Measurements from ENCODE around the gene IDUA.

The IDUA gene

GRCh38 chr4:1013225-1014073 lies 26.6 kb downstream of the IDUA start:
- FAIRE-seq (no peak), DNase-seq (ENCODE audit: insufficient read length, low spot score) (no peak)
- TF ChIP-seq CTCF (IDR thresholded peaks at IDR 0.05; ENCODE audit: insufficient read depth, missing control alignments) = no peak

- FAIRE-seq (no peak), DNase-seq (ENCODE audit: insufficient read length, low spot score) (no peak)
- TF ChIP-seq CTCF (IDR thresholded peaks at IDR 0.05; ENCODE audit: insufficient read depth, missing control alignments) = no peak
These were observed 27.7 kb downstream of the IDUA start for GRCh38 chr4:1014291-1015167.

- no peak for TF ChIP-seq CTCF (IDR thresholded peaks at IDR 0.05; ENCODE audit: insufficient read depth, missing control alignments)
- DNase-seq (ENCODE audit: insufficient read length, low spot score) (no peak), FAIRE-seq (no peak)
These were observed 28.3 kb downstream of the IDUA start for GRCh38 chr4:1015179-1015578.

GRCh38 chr4:1015746-1016145 lies 28.9 kb downstream of the IDUA start:
- DNase-seq (ENCODE audit: insufficient read length, low spot score) (no peak), FAIRE-seq (no peak)
- no peak for TF ChIP-seq CTCF (IDR thresholded peaks at IDR 0.05; ENCODE audit: insufficient read depth, missing control alignments)

GRCh38 chr4:1017211-1017610 lies 30.4 kb downstream of the IDUA start:
- DNase-seq (ENCODE audit: insufficient read length, low spot score) (no peak), FAIRE-seq (no peak)
- TF ChIP-seq CTCF (IDR thresholded peaks at IDR 0.05; ENCODE audit: insufficient read depth, missing control alignments) = no peak

GRCh38 chr4:1017706-1018105 lies 30.9 kb downstream of the IDUA start:
- DNase-seq (ENCODE audit: insufficient read length, low spot score) (no peak), FAIRE-seq (no peak)
- TF ChIP-seq CTCF (IDR thresholded peaks at IDR 0.05; ENCODE audit: insufficient read depth, missing control alignments) = no peak

Data from D721Med (cell line).